GM21825 (cell line): ENCODE results near the gene GLRA2.

Source experiments
- ATAC-seq: cut with Tn5 transposase; IDR thresholded peaks from one replicate; pipeline ENCODE4 v1.9.1; 2021; ENCODE audit warnings: mild to moderate bottlenecking, moderate library complexity; ENCODE audit not compliant: unreplicated experiment

GLRA2 gene

GRCh38 chrX:14529290-14529989 lies at the start of gene GLRA2:
GLRA2 (plus strand) TSS chrX:14529536; CDS start chrX:14530058, 522 bp downstream.
- ATAC-seq: no peak

GRCh38 chrX:14489437-14489836 lies 39.9 kb upstream of the GLRA2 start:
- no peak for ATAC-seq

- no peak for ATAC-seq
Observed at GRCh38 chrX:14491689-14492088, 37.6 kb upstream of the GLRA2 start.

GRCh38 chrX:14496674-14497073 lies 32.7 kb upstream of the GLRA2 start:
- peak; percentile 46 for ATAC-seq

- ATAC-seq: peak; percentile 75
Observed at GRCh38 chrX:14497184-14497666, 32.1 kb upstream of the GLRA2 start.

- no peak for ATAC-seq
Observed at GRCh38 chrX:14501327-14501726, 28.0 kb upstream of the GLRA2 start.

GRCh38 chrX:14504960-14505538 lies 24.3 kb upstream of the GLRA2 start:
- no peak for ATAC-seq

- ATAC-seq: no peak
Observed at GRCh38 chrX:14505648-14506047, 23.7 kb upstream of the GLRA2 start.

- no peak for ATAC-seq
Observed at GRCh38 chrX:14506866-14507265, 22.5 kb upstream of the GLRA2 start.

- ATAC-seq: no peak
Observed at GRCh38 chrX:14508025-14508690, 21.2 kb upstream of the GLRA2 start.

GRCh38 chrX:14509325-14510057 lies 19.8 kb upstream of the GLRA2 start:
- ATAC-seq: no peak

GRCh38 chrX:14528629-14529289 lies 577 bp upstream of the GLRA2 start:
- no peak for ATAC-seq

- ATAC-seq: no peak
Observed at GRCh38 chrX:14533867-14534266, 4.5 kb downstream of the GLRA2 start.

- no peak for ATAC-seq
Observed at GRCh38 chrX:14546190-14546589, 16.9 kb downstream of the GLRA2 start.

- no peak for ATAC-seq
Observed at GRCh38 chrX:14554131-14554715, 24.9 kb downstream of the GLRA2 start.

- ATAC-seq: no peak
Observed at GRCh38 chrX:14564058-14564457, 34.7 kb downstream of the GLRA2 start.

- no peak for ATAC-seq
Observed at GRCh38 chrX:14573161-14573560, 43.8 kb downstream of the GLRA2 start.

GRCh38 chrX:14581081-14581480 lies 51.7 kb downstream of the GLRA2 start:
- ATAC-seq: no peak

- no peak for ATAC-seq
Observed at GRCh38 chrX:14584548-14584947, 55.2 kb downstream of the GLRA2 start.

GRCh38 chrX:14590216-14590615 lies 60.9 kb downstream of the GLRA2 start:
- ATAC-seq: no peak
